Stromal cell of bone marrow (primary cell): ENCODE results near the gene GPD1L.
A peak's percentile ranks its signal among the peaks of the same experiment; 100 is the strongest.
"Not testable (repeated sequence)": the region's sequence is repeated elsewhere in the genome, so short reads cannot be mapped to it uniquely, and the experiment has no call there.

Source experiments
- DNase-seq: peaks from one replicate; pipeline ENCODE4 v3.0.0-alpha.2; 2012; ENCODE audit warnings: low read depth

Gene GPD1L

DNA sequence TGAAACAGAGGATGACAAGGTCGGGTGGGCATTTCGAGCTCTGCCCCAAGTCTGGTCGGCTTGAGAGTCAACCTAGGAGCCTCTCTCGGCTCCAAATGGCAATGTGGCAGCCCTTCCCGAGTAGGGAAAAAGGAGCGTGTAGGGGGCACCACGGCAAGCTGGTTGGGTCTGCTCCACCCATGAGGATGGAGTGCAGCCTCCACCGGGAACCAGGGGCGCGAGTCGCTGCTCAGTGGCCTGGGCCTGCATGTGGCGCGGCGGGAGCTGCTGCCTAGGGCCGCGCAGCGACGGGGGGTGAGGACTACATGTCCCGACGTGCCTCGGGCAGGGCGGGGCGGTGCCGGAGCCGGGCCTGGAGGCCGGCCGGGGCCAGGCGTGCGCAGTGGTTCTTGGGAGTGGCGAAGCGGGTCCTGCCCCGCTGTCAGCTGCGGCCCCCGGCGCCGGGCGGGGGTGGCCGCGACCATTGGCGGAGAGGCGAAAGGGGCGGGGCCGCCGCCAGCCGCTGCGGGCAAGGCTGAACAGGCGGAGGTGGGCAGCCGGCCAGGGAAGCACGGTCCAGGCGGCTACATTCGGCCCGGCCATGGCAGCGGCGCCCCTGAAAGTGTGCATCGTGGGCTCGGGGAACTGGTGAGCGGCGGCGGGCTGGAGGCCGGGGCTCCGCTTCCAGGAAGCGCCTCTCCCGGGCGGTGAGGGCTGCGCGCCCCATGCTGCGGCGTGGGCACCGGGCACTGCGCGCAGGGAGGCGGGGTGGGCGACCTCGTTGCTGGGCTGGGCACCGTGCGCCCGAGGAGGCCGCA is at the start of gene GPD1L:
GPD1L (plus strand) TSS at position 489 of the 797 bp plus-strand sequence; CDS start at position 581, 92 bp downstream.
- DNase-seq: peak; percentile 88

DNA sequence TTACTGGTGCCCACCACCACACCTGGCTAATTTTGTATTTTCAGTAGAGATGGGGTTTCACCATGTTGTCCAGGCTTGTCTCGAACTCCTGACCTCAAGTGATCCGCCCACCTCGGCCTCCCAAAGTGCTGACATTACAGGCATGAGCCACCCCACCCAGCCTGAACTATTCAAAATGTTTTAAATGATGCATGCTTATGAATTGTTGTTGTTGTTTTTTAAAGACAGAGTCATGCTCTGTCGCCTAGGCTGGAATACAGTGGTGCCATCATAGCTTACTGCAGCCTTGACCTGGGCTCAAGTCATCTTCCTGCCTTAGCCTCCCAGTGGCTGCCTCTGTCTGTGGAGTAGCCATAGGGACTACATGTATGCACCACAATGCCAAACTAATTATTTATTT is 48.0 kb upstream of the GPD1L start:
- not testable (repeated sequence) for DNase-seq

DNA sequence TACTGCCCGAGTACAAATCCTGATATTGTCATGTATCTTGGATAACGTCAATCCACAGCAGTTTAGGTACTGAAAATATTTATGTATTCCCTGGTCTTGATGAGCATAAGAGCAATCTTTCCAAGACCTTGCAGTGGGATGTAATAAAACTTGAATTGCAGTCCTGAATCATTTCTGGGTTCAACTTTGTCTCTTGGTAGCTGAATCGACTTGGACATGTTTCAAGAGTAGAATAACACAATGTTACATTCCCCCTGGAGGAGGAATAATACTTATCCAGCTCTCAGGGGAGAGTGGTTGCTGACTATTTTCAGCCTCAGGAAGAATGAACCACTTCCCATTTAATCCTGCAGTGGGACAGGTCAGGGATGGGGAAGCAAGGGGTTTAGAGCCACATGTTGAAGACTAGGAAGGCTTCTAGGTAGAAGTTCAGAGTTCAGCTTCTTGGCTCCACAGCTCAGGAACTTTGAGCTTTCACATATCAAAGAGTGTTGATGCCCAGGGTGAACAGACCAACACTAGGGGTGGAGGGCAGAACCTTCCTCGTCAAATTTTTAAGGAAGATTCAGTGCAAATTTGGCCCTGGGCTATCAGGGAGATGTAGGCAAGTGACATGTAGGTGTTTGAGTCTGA is 43.4 kb upstream of the GPD1L start:
- no peak for DNase-seq

DNA sequence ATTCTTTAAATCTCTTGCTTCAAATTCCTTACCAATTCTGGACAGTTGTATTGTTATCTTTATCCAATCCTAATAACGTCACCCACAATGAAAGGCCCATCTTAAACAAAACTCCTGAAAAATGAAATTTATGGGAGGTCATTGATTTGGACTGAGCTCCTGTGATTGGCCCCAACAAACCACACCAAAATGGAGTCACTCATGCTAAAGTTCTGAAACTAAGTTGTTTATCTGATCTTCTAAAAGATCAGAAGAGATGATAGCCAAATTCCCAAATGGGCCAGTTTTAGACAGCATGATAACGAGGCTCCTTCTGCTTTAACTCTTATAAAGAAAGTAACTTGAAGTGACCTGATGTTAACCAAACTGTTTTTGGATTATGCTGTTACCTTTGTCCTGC is 39.7 kb upstream of the GPD1L start:
- no peak for DNase-seq

DNA sequence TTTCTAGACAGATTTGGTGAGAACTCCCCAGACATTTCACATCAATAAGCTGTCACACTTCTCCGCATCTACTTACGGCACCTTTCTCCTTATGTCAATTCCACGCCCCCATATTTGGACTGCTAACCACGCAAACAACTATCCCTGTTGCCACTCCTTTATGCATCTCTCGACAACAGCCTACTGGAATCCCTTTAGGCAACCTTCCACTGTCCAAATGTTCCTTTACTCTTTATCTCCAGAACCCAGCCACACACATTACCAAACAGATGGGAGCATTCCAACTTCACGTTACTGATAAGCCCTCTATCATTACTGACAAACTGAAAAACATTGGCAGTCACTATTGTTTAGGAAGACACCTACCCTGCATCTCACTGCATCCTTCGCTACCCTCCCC is 32.2 kb upstream of the GPD1L start:
- not testable (repeated sequence) for DNase-seq

DNA sequence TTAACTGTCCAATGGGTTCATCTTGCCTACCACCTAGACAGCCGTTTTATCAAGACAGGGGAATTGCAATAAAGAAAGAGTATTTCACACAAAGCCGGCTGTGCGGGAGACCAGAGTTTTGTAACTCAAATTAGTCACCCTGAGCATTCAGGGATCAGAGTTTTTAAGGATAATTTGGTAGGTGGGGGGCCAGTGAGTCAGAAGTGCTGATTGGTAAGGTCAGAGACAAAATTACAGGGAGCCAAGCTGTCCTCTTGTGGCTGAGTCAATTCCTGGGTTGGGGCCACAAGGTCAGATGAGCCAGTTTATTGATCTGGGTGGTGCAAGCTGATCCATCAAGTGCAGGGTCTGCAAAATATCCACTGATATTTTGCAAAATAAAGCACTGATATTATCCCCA is 29.9 kb upstream of the GPD1L start:
- DNase-seq: peak; percentile 66

DNA sequence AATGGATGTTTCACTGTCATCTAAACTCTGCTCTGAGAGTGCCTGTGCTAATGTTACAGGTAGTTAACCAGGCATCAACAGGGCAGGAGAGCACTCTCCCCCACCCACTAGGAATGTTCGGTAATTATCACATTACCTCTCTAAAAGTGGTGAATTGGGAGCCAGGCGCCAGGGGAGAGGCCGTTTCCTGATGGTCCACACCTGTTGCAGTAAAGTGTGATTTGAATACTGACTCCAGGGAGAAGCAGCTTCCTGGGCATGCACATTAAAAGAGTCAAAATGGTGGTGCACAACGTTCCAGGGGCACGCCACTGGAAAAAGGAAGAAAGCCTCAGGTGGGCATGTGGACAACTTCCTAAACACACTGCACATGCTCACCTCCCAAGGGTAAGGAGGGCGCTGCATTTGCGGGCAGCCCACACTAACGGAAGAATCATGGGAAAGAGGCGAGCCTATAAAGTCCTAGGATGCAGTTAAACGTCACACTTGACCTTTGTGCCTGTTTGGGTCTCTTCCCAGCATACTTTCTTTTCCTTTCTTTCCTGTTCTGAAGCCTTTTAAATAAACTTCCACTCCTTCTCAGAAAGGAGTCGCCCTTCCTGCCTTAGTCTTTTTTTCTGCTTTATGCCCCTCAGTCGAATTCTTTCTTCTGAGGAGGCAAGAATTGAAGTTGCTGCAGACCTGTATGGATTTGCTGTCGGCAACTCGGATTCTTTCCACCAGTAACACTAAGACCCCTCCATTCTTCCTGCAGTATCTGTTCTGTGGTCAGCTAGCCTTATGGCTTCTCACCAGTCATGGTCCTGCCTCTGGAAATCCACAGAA is 28.9 kb upstream of the GPD1L start:
- no peak for DNase-seq

DNA sequence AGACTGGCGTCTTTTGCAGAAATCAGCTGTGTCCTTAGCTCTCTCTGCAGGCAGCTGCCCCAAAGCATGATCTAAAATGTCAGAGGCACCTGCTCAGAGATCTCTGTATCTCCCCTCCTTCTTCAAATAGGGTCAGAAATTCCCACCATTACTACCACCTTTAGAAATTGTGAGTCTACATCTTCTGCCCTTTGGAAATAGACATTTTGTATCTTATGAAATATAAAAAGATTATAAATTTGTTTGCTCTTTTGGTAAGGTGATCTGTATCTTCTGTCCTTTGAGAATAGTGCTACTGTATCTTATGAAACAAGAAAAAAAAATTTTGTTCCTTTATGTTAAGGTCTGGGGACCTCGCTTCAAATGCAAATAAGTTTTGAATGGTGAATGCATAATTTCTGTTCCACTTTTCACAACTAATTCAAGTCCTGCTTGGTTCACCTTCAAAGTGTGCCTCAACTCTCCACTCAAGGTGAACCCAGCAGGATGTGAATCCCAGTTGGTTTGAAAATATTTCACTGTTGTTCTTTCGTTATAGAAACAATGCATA is 28.3 kb upstream of the GPD1L start:
- DNase-seq: no peak

DNA sequence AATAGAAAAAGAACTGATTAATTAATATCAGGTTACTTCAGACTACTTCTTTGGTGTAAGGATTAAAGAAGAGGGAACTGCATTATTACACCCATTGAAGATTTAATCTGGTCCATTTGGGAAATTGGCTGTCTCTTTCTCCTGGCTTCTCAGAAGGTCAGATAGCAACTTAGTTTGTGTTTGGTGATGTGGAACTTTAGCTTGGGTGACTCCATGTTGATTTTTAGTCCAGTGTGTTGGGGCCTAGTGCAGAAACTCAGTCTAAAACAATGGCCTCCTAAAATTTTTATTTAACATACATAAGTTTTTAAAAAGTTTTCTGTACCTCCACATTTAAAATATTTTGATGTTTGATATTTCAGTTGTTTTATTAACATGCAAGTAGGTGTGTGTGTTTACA is 27.6 kb upstream of the GPD1L start:
- no peak for DNase-seq

DNA sequence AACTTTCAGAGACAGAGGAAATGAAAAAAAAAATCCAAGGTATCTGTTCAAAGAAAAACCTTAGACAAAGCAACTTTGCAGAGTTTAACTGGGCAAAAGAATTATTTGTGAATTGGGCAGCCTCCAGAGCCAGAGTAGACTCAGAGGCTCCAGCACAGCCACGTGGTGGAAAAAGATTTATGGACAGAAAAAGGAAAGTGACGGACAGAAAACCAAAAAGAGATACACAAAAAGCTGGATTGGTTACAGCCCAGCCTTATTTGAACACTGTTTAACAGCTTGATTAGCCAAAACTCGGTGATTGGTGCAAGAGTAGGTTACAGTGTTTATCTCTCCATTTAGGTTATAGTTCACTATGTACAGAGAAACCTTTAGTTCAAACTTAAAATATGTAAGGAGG is 23.7 kb upstream of the GPD1L start:
- DNase-seq: peak; percentile 44

DNA sequence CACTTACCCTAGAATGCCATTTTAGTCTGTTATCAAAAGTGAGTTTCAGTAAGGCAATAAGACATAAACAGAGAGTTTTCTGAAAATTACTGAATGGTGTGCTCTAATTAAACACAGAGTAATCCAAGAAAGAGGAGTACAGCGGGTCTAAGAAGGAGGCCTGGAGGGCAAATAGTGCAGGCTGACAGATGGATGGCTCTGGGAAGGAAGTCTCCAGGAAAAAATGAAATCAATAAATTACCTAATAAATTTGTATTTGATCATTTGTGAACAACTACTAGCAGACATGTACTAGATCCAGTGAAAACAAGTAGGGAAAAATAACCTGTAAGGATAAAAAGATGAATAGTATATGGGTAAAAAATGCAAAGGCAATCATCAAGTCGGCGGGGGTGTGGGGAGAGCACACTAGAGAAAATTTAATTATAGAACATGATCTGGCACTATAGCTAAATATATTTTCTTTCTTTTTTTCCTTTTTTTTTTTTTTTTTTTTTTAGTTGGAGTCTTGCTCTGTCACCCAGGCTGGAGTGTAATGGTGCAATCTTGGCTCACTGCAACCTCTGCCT is 22.6 kb upstream of the GPD1L start:
- no peak for DNase-seq

DNA sequence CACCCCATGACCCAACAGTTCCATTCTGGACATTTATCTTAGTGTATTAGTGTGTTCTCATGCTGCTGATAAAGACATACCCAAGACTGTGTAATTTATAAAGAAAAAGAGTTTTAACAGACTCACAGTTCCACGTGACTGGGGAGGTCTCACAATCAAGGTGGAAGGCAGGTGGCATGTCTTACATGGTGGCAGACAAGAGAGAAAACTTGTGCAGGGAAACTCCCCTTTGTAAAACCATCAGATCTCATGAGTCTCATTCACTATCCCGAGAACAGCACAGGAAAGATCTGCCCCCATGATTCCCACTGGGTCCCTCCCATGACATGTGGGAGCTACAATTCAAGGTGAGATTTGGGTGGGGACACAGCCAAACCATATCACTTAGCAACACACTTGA is 21.6 kb upstream of the GPD1L start:
- no peak for DNase-seq

DNA sequence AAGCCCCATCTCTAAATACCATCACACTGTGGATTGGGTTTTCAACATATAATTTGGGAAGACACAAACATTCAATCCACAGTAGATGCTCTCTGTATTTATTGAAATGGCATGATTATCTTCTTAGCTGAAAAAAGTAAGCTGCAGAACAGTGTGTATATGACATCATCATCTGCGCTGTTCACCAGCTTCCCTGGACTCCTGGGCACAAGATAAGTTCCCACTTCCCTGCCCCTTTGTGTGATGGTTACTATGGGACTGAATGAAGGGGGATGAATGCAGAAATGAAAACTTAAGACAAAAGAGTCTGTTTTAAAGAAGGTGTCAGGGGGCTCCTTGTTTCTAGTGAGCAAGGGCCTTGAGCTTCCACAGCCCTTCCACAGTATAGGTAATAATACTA is 20.0 kb upstream of the GPD1L start:
- DNase-seq: no peak

DNA sequence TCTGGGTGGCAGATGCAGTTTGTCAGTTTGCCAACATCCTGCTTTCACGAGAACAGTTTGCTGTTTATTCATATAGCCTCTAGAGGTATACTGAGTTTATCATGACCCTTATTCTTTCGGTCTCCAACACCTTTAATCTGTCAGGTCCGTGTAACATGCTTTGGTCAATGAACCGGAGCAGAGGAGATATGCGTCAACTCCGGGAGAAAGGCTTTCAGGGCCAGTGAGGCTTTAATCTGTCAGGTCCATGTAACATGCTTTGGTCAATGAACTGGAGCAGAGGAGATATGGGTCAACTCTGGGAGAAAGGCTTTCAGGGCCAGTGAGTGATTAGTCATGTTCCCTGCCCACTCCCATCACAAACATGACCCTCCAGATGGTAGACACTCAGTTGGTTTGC is 16.9 kb upstream of the GPD1L start:
- DNase-seq: no peak

DNA sequence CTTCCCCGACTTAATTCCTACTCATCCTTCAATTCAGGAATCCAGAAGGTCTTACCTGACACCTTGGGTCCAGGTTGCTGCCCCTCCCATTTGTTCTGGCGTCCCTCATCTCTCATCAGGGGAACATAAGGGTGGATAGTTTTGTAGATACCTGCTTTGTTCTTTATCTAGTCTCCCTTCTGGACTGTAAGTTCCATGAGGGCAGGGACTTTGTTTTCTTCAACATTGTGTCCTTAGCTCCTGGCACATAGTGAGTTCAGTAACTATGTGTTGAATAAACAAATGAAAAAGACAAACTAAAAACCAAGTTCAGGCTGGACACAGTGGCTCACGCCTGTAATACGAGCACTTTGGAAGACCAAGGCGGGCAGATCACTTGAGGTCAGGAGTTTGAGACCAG is 13.2 kb upstream of the GPD1L start:
- DNase-seq: no peak

DNA sequence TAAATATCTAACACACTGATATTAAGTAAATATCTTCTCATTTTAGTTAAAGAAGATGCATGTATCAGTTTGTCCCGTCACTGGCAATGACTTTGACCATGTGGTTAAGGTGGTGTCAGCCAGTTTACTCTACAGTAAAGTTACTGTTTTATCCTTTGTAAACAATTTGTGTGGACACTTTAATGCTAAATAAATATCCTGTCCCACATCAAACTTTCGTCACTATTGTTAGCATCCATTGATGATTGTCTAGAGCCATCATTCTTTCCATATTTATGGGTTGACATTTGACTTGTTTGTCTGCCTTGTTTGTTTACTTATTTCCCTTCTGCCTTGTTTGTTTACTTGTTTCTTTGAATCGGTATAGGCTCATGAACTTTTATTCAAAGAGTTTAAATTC is 11.0 kb upstream of the GPD1L start:
- DNase-seq: no peak

DNA sequence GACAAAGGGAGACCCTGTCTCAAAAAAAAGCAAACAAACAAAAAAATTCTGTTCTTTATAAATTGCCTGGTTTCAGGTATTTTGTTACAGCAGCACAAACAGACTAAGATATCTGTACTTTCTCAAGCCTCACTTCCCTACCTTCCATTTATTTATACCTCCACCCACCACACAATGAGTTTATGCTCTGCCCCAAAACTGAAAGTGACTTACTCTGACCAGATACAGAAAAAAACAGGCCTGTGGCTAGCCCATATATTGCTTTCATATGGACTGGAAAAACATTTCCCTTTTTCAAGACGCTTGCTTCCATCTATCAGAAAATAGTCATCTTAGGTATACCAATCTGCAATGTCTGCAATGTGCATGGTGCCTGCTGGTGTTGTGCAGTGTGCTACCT is 8.7 kb upstream of the GPD1L start:
- DNase-seq: no peak

DNA sequence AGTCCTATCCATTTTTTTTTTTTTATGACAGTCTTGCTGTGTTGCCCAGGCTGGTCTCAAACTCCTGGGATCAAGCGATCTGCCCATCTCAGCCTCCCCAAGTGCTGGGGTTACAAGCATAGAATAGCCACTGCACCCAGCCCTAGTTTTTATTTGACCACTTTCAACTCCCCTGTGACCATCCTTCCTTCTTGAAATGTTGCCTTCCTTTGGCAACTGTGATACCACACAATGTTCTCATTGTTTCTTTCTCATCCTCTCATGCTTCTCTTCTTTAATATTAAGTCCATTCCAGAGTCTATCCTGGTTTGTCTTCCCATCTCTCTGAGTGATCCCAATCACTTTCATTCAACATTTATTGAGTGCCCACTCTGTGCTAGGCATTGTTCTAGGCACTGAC is 7.9 kb upstream of the GPD1L start:
- no peak for DNase-seq

DNA sequence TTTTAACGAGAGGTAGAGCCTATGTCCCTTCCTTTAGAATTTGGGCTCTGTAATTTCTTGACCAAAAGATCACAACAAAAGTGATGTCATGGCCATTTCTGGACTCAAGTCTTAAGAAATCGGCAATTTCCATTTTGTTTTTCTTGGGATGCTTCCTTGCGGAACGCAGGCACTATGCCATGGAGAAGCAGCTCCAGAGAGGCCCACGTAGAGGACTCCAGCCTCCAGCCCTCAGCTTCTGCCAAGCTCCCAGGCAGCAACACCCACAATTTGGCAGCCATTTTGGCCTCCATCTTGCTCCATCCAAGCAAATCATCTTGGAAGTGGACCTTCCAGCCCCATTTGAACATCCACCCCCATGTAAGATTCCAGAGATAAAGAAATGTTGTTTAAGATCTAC is 6.0 kb upstream of the GPD1L start:
- no peak for DNase-seq

DNA sequence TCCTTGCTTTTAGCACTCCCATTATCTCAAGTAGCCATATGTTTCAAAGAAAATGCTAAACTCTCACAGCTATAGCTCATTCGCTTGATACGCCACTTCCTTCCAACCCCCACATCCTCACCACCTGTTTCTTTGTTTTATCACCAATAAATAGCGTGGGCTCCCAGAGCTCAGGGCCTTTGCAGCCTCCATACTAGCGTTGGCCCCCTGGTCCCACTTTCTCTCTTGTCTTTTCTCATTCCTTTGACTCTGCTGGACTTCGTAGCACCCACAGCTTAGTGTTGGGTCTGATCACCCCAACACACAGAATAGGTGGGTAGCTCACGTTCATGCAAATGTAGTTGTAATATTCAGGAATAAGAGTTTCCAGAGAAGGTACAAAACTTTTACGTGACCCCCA is 4.1 kb upstream of the GPD1L start:
- DNase-seq: no peak

DNA sequence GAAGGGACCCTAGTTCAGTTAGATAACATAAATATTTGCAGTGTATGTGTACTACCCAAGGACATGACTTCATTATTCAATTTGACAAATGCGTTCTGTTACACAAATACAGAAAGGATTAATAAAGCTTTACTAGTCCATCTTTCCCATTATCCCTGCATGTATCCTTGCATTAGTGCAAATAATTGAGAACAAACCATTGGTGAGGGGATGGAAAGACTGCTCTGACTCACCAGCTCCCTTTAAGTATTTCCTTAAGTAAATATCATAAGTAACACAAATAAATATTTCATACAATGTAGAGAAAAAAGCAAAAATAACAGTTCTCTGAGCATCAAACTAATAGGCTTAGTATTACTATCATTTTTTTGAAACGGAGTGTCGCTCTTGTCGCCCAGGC is 1.9 kb upstream of the GPD1L start:
- no peak for DNase-seq
